ENCODE data around the gene NUTM2B.
"Not testable (repeated sequence)": the region's sequence is repeated elsewhere in the genome, so short reads cannot be mapped to it uniquely, and the experiment has no call there.

The NUTM2B gene, protein sequence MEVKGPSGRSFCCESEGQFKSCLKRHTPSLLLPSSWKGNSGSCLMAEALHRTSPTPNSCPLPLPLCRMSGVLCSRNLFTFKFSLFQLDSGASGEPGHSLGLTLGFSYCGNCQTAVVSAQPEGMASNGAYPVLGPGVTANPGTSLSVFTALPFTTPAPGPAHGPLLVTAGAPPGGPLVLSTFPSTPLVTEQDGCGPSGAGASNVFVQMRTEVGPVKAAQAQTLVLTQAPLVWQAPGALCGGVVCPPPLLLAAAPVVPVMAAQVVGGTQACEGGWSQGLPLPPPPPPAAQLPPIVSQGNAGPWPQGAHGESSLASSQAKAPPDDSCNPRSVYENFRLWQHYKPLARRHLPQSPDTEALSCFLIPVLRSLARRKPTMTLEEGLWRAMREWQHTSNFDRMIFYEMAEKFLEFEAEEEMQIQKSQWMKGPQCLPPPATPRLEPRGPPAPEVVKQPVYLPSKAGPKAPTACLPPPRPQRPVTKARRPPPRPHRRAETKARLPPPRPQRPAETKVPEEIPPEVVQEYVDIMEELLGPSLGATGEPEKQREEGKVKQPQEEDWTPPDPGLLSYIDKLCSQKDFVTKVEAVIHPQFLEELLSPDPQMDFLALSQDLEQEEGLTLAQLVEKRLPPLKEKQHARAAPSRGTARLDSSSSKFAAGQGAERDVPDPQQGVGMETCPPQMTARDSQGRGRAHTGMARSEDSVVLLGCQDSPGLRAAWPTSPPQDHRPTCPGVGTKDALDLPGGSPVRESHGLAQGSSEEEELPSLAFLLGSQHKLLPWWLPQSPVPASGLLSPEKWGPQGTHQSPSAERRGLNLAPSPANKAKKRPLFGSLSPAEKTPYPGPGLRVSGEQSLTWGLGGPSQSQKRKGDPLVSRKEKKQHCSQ

DNA sequence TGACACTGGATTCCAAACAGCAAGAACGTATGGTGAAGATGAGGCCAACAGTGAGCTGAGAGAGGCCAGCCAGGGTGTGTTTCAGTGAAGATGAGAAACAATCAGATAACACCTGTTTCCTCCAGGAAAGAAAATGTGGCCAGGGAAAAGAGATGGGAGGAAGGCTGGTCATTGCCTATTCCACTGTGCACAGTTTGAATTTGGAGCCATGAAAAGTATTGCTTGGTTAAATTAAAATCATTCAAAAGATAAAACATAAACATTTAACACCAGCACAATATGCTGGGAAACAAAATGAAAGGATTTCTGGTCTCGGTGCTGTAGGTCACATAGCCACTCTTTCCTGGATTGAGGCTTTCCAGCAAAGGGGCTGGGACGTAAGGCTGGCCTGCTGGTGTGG lies at the start of gene NUTM2B:
TSS of gene NUTM2B (plus strand) at position 301 of the 400 bp plus-strand sequence. CDS start 383 bp downstream, outside the sequence.
- DNase-seq: not testable (repeated sequence)

DNA sequence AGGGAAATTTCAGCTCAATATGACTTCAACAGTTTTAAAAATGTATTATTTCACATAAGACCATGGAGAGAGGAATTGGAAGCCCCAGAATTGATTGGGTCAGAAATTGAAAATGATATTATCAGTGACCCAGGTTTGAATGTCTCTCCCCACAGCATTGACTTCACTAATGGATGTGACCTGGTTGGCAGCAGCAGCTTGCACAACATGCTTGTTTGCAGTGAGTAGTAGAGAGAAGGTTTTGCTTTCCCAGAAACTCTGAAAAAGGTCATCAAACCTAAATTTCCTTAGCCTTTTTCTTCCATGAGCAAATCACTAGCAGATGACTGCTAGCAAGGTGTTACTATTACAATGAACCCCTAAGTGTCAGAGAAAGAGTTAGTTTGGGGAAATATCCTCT lies 39.7 kb upstream of the NUTM2B start:
- not testable (repeated sequence) for DNase-seq

DNA sequence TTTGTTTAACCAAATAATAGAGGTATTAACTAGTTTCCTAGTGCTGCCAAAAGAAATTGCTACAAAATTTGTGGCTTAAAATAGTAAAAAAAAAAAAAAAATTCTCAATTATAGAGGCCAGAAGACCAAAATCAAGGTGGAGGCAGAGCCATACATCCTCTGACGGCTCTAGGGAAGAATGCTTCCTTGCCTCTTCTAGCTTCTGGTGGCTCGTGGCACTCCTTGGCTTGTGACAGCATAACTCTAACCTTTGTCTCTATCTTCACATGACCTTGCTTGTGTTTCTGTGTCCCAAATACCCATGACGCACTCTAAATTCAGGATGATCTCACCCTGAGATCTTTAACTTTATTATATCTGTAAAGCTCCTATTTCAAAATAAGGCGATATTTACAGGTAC lies 38.3 kb upstream of the NUTM2B start:
- DNase-seq: not testable (repeated sequence)

DNA sequence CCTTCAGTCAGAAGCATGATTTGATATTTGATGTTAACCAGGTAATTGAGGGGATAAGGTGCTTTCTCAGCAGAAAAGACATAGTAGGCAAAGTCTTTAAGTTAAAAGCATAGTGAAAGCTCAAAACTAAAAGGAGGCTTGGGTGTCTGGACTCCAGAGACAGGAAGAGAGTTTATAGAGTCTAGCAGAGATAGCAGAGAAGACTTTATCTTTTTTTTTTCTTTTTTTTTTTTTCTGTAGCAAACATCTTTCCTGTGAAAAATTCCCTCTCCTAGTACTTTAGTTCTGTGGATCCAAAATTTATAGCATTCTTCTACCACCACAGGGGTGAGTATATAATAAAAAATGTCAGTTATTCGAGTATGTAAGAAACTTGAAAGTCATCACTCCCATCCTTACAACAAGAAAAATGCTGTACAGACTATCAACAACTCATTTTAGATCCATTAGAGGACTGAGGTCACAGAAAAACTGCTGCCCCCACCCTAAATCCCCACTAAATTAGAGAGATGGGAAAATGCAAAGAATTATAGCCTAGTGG lies 33.7 kb upstream of the NUTM2B start:
- DNase-seq: not testable (repeated sequence)

DNA sequence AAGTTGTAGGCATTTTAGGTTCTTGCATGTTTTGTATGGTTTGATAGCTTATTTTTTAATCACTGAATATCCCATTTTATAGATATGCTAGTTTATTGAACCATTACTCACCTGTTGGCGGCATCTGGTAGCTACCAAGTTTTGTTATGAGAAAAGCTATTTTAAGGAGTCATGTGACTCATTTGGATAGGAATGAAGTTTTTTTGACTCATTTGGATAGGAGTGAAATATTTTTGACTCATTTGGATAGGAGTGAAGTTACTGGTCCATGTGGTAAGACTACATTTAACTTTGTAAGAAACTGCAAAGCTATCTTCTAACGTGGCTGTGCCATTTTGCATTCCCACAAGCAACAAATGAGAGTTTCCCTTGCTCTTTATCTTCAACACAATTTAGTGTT lies 28.1 kb upstream of the NUTM2B start:
- not testable (repeated sequence) for DNase-seq

DNA sequence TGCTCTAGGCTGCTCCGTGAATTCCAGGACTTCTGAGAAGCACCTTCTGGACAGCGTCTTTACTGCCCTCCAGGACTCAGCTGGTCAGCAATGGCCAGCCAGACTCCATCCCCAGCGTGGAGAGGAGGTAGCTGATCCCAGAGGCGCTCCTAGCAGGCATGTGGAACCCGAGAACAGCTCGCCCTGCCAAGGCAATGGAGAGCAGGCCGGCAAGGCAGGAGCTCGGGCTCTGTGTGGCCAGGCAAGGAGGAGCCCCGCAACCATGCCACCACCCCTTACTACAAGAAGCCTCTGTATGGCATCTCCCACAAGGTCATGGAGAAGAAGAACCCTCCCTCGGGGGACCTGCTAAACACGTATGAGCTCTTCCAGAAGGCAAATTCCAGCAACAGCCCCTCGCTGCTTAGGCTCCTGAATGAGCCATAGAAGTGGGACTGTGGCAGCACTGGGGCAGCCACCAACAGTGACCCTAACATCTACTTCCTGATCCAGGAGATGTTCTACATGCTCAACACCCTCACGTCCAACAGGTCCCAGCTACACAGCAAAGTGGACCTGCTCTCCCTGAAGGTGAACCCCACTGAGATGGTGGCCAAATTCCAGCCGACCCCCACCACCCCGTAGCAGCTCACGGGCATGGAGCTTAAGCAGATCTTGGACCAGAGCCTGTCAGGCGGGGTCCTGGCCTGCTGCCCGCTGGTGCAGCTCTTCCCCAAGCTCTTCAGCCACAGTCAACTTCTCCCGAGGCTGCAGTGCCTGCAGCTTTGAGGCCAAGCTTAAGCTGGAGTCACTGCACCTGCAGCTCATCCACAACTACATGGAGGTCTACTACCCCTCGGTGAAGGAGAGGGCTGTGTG lies 19.8 kb upstream of the NUTM2B start:
- DNase-seq: not testable (repeated sequence)

DNA sequence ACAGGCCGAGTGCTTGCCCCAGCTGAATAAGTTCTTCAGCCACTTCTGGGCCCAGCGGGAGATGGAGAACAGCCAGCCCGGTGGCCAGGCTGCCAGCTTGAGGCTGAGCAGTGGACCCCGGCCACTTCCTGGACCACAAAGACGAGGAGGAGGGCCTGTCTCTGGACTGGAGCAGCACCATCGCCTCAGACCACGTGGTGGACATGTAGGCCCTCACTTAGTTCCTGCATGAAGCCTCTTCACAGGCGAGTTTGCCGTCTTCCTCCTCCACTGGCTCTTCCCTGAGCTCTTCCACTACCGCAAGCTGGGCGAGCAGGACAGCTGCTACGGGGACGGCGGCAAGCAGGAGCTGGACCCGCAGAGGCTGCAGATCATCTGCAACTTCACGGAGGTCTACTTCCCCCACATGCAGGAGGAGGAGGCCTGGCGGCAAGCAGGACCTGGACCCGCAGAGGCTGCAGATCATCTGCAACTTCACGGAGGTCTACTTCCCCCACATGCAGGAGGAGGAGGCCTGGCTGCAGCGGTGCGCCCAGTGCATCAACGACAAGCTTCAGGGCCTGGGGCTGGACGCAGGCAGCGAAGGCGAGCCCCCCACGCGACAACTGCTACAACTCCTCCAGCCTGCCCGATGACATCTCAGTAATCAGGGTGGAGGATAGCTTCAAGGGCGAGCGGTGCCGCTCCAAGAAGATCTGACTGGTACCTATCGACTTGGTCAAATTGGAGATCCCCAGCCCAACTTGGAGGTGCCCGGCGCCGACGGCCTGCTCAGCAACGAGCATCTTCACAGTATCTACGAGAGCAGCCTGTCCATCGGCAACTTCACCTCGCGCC lies 18.9 kb upstream of the NUTM2B start:
- not testable (repeated sequence) for DNase-seq

DNA sequence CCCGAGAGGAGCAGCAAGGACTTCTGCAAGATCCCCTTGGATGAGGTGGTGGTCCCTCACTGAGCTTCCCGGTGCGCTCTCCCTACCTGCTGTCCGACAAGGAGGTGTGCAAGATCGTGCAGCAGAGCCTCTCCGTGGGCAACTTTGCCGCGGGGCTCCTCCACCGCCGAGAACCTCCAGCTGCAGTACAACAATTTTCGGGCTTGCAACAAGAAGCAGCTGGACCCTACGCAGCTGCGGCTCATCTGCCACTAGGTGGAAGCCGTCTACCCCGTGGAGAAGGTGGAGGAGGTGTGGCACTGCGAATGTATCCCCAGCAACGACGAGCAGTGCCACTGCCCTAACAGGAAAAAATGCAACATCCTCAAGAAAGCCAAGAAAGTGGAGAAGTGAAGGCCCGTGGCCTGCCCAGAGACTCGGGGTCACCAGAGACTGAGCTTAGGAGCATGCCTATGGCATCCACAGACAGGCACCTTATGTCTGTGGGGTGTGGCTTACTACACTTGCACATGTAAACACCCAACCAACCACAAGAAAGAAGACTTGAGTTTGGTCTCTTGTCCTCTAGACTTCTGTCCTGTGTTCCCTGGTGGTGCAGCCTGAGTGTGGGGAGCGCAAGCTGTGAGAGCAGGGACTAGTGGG lies 17.9 kb upstream of the NUTM2B start:
- peak; percentile 0 for DNase-seq

DNA sequence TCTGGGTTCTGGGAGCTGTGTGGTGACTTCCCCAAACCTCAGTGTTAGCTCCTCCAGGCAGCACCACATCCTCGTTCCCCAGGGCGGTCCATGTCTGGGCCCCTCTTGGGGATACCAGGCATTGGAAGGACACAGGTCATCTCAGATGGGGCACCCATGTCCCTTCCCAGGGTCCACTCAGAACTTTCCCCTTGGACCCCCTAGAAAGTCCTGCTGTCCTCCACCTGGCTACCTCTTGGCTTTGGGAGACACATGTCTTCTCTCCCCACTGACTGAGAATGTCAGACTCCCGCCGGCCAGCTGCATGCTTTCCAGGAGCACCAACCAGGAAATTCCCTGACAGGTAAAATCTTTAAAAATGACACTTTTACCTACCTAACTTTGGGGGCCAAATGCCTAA lies 16.4 kb upstream of the NUTM2B start:
- DNase-seq: not testable (repeated sequence)

DNA sequence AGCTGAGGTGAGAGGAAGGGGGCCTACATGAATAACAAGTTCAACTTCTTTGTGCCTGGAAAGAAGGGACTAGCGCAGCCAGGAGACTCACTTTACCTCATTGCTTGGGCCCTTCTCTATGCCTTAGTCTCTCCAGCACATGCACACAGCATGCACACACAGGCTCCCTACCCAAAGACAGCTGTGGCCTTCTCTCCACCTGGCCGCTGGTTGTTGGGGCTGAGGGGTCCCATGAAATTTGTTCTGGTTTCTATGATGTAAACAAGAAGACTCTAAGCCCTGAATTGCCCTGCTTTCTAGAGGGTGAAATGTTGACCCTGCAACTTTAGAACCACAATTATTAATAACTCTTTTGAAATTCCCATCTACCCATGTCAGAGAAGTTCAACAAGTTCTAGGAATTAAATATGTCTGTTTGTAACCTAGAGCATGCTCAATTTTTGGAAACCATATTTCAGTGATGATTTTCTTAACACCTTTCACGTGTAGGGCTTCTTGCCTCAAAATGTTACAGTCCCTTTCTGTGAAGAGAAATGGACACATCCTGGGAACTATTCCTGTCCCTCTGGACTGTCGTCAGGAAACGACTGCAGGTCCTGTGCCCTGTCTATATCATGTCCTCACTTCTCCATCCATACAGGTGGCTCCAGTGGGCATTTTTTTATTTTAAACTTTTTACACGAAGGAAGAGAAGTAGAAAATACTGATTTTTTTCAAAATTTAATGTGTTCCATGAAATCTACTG lies 15.4 kb upstream of the NUTM2B start:
- DNase-seq: not testable (repeated sequence)

DNA sequence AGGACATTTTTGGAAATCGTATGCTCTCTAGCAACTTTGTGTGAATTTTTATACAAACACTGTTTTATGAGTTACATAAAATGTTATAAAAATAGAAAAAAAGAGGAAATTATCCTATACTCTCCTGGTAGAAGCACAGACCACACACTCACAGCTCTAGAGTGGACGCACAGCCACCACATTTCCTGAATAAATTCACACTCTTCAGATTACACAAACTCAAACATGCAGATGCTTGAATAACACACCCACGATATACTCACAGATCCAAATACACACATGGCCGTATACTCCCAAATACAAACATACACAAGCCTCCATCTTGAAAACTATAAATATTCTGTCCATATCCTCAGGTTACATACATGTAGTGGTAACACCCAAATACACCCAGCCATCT lies 14.2 kb upstream of the NUTM2B start:
- DNase-seq: peak; percentile 31

DNA sequence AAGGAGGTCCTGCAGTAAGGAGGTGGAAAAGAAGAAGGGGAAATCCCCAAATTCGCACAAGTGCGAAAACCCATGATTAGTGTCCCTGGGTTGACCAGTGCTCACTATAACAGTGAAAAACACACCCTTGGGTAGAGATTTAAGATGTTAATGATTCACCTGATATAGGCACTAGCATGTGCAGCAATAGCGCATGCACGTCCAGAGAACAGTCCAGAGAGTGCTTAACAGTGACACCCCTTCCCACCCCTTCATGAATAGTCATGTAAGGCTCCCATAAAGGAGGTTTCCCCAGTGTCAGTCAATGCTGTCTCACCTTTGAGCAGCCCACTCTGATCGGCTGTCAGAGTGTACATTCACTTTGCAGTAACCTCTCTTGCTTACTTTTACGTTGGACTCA lies 6.4 kb upstream of the NUTM2B start:
- DNase-seq: not testable (repeated sequence)

DNA sequence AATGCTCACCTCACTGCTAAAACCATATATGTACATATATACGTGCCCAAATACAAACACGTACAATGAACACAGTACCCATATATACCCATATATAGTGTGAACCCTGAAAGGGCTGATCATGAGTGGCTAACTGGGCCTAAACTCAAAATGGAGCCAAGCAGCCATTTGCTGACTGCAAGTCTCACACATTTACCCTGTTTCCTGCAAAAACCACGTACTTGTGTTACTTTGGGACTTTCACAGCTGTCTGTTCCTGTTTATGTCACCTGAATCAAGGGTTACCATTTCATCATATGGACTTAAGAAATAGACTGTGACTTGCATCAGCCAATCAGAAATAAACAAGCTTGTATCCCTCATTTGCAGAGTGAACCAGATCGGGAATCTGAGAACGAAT lies 5.9 kb upstream of the NUTM2B start:
- DNase-seq: not testable (repeated sequence)

DNA sequence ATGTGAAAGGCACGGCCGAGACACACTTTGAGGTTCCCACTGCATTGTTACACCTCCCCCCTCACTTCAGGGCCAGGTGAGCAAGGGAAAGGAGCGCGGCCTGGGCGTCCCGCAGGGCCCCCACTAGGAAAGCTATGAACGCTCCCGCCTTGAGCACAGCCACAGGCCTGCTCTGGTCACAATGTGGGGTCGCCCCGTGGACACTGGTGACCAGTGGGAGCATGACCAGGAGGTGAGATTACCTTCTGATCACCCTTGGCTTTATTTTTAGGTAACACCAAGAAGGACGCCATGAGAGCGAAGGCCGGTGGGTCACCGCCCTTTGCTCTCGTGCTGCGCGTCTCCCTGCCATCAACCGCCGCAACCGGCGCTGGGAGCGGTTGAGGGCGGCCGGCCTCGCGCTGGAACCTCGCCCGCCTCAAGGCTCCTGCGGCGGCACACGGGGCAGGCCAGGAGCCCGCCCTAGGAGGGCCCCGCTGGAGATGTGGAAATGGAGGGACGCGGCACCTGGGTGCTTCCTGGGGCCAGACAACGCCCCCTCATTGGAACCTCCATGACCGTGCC lies 2.6 kb upstream of the NUTM2B start:
- not testable (repeated sequence) for DNase-seq

DNA sequence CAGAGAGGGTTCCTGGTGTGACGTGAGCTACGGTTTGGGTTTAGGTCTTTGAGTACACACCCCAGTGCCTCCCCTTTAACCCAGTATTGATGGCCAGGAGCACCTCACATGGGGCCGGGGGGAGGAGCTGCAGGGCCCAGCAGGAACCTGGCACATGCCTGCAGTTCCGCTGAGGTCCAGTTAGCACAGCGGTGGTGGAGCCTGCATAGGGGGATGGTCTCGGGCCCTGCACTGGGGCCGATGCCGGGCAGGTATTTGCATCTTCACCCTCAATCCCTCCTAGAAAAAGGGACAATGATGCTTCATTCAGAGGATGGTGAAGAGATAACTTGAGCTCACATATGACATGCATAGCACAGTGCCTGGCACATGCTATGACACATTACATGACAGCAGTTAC lies 4.0 kb downstream of the NUTM2B start:
- not testable (repeated sequence) for DNase-seq

DNA sequence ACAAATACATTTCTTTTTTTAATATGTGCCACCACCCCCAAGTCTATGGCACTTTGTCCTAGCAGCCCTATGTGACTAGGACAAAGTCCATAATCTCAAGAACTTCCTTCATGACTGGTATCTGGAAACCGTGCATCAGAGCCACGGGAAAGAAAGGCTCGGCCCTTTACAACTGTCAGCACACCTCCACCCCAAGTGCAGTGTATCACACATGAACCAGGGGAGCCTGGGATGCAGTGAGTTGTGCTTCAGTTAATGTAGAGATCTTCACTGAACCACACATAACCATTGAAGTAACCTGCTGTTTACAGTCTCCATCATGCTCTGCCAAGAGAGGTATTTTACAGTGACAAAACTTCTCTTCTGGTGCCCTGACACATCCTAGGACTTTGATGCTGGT lies 11.9 kb downstream of the NUTM2B start:
- not testable (repeated sequence) for DNase-seq

DNA sequence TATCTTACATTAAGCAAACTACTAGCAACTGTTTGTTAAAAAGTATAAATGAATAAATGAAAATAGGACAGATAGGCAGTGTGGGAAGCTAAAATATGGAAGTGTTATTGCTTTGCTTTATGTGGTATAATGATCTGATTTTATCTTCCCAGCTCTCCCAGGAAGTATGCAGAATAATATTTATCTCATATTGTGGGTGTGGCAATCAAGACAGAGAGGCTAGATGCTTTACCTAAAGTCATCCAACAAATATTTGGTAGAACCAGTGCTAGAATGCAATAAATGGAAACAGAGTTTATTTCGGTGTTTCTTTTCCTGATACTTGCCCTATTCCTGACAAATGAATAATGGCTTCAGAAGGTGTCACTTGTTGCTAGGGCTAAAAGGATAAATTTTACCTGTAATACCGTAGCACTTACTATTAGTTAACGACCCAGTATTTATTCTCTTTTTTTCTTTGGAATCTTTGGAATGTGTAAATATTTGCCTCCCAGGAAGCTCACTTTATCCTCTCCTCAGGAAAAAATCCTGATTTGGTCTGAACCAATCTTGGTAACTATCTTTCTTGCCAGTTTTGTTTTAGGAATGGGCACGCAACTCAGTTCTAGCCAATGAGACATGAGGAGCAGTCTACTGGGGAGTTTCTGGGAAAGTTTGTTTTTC lies 14.0 kb downstream of the NUTM2B start:
- DNase-seq: not testable (repeated sequence)

DNA sequence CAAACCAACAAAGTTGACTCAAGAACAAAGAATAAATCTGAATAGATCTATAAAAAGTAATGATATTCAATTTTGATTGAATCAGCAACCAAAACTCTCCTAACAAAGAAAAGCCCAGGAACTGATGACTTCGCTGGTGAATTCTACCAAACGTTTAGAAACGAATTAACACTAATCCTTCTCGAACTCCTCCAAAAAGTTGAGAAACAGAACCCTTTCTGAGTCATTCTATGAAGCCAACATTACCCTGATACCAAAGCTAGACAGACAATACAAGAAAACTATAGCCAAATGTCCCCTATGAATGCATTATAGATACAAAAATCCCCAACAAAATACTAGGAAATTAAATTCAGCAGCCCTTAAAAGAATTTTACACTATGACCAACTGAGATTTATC lies 17.0 kb downstream of the NUTM2B start:
- not testable (repeated sequence) for DNase-seq

DNA sequence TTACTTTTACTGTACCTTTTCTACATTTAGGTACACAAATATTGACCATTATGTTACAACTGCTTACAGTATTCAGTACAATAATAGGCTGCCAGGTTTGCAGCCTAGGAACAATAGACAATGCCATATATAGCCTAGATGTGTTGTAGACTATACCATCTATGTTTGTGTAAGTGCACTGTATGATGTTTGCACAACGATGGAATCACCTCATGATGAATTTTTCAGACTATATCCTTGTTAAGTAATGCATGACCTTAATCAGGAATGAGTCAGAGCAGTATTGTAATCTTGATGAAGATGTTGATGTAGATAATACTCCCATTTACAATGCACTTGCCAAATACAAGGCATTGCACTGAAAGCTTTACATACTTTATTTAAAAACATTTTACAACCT lies 23.6 kb downstream of the NUTM2B start:
- DNase-seq: not testable (repeated sequence)
